HG03280 (cell line): ENCODE measurements around the gene GLI3.

Source experiments
- ATAC-seq: cut with Tn5 transposase; IDR thresholded peaks from one replicate; pipeline ENCODE4 v1.9.1; 2021; ENCODE audit warnings: mild to moderate bottlenecking, moderate library complexity; ENCODE audit not compliant: unreplicated experiment

Gene GLI3

DNA sequence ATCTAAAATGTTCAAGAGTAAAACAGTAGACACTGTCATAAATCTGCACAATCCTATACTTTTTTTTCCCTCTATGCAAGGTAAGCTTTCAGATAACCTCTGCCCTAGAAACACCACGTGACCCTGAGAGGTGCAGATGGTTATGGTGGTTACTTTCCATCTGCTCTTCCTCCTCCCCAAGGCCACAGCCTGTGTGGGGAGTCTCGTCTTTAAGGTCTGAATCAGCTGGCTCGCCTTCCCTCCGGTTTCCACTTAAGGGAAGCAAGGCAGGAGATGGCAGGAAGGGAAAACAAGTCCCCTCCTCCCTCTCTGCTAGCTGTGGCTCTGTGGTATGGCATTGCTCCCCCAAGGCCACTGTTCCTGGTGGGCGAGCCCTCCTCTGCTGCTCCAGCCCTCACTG is 181.8 kb downstream of the GLI3 start:
- no peak for ATAC-seq

DNA sequence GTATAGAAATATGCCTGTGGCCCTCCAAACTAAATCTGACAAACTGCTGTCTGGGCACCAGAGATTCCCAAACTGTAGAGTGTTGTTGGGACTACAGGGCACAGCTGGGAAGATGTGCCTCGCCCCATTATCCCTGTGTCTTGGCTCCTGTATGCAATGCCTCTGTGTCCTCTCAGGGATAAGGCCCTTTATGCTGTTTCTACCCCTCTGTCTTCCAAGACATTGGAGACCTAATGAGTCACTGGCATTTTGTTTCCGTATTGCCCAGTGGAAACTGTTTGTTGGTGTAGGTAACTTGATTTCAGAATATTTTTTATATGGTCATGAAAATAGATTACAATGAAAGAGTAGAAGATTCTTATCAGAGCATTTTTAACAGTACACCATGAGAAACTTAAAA is 183.2 kb downstream of the GLI3 start:
- no peak for ATAC-seq

DNA sequence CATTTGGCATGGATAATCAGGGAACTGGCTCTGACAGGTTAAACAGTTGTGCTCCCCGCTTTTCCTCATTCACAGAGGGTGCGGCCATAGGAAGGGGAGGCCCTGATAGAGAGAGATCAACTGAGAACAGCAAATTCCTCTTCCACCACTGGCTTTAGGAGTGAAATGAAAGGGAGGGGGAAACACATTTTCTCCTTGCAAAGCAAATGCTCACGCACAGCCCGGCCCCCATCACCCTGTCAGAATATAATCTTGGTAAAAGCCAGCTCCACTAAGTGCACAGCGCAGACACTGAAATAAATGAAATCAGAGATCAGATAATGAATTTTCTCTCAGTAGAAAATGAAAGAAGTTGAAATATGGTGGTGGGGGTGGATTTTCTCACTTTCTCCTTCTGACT is 187.2 kb downstream of the GLI3 start:
- no peak for ATAC-seq

DNA sequence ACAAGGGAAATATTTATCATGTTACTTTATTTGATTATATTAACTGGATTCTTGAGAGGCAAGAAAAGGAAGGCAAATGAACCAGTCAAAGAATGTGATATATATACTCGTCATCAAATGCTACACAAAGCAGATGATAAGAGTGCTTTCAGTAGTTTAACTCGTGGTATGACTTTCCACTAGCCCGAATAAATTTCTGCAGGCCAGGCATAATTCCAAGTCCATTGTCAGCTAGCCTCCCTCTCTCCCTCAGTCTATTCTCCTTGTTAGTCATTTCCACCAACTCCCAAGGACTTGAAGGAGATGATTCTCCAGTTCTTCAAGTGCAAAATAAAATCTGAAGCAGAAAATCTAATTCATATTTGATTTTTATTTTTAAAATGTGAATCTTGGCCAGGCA is 190.5 kb downstream of the GLI3 start:
- no peak for ATAC-seq

- no peak for ATAC-seq
Observed at GRCh38 chr7:42045961-42046360, 191.0 kb downstream of the GLI3 start.

DNA sequence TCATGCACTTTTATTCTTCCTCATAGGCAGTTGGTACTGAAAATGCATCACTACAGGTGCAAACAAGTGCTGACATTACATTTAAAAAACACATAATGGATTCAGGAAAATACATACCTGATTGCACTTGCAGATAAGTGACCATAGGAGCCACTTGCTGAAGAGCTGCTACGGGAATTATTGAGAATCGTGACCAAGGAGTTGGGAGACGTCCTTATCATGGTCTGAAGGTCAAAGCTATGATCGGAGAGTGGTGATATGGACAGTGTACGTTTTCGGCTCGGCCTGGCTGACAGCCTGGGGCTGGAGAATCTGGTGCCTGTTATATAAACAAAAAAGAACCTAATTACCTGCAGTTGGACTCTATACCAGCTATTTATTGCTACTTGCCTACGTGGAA is 197.1 kb downstream of the GLI3 start:
- ATAC-seq: no peak

DNA sequence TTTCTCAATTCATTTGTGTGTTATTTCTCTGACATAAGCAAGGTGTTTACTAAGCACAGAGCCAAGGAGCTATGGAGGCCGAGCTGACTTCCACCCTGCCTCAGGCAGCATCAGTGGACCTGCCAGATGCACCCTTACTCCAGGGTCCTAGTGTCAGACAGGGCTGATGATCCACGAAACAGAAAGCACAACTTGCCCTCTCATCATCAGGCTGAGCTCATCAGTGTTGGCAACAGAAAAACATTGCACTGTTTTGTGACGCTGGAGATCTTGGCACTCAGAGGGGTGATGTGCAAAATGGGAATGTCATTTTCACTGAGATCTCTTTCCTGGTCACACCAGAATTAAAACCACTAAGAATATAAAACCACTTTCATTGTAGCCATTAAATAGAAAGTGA is 201.8 kb downstream of the GLI3 start:
- no peak for ATAC-seq

- ATAC-seq: no peak
Observed at GRCh38 chr7:42033480-42033879, 203.5 kb downstream of the GLI3 start.

DNA sequence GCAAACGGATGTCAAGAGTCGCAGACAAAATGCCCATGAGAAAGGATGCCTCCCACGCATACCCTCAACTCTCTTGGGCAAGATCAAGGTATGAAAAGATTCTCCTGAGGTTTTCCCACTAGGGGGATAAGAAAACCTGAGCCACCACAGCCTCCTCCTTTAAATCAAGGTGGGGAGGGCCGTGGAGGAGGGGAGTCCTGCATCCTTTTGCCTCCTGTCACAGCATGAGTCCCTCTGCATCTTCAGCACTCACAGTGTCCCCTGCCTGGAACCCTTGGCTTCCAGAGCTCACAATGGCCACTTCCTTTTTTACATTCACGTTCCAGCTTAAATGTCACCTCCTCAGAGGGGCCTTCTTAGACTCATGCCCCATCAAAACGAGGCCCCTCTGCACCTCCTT is 207.6 kb downstream of the GLI3 start:
- no peak for ATAC-seq

- ATAC-seq: no peak
Observed at GRCh38 chr7:42027521-42027920, 209.5 kb downstream of the GLI3 start.

- no peak for ATAC-seq
Observed at GRCh38 chr7:42026622-42027197, 210.3 kb downstream of the GLI3 start.

GRCh38 chr7:42025635-42026375 is 211.2 kb downstream of the GLI3 start:
- ATAC-seq: no peak

DNA sequence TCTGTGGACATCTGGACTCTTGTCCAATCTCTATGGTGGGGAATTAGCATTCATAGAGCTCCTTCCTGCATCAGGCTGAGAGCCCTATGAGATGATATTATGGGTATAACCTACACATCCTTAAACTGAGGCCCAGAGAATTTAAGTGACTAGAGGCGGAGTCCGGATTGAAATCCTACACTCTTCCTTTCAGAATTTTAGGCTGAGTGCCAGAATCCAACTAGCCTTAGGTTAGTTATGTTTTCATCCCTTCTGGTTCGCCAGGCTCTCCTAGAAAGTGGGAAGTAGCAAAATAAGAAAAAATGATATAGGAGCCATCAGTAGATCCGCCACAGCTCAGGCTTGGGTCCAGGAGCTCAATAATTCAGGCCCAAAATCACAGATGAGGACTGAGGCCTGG is 212.5 kb downstream of the GLI3 start:
- ATAC-seq: no peak

DNA sequence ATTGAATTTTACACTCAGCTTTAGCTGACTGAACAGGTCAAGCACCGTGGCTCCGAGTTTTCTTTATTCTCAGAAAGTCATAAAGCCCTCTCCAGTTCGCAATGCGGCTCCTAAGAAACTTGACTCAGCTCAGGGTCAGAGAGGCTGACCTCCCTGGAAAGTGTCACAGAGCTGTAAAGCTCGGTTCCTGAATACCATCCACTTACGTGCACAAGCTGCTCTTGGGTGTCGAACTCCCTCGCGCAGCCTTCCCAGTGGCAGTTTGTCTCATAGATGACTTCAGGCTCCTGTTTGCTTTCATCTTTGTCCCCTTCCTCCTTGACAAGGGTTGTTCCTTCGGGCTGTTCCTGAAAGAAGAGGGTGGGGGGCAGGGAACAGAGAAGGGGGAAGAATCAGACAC is 213.7 kb downstream of the GLI3 start:
- ATAC-seq: no peak

DNA sequence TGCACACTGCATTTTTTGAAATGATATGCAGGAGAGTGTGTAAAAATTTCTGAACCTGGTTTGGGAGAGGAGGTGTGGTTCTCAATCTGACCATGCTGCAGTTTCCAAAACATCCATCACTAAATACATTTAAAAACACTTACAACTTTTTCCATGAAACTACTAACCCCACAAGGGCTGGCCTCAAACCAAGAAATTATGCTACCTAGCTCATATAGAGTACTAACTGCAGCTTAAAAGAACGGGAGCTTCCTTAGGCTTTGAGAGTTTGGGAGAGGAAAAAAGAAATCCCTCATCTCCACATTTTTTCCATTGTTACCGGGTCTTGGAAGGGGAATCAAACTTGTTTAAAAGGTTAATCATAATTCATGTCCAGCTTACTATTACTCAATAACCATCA is 214.2 kb downstream of the GLI3 start:
- ATAC-seq: no peak

GRCh38 chr7:42022056-42022455 is 215.0 kb downstream of the GLI3 start:
- no peak for ATAC-seq

GRCh38 chr7:42021631-42022030 is 215.4 kb downstream of the GLI3 start:
- no peak for ATAC-seq

DNA sequence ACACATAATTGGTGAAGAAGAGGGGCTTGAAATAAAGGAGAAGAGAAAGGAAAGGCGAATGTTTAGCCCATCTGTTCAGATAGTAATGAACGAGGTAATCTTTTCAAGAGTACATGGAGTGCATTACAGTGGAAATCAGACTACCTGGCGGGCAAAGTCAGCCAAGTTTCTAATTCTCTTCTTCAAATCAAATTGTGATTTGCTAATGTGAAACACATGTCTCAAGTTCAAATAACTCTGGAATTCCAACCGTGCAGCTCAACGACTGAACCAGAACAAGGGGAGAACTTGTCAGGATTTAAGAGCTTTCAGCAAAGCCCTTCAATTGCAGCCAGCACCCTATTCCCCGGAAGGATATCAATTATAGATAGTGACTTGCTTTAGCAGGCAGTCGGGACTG is 216.9 kb downstream of the GLI3 start:
- ATAC-seq: no peak

- ATAC-seq: no peak
Observed at GRCh38 chr7:42017349-42017986, 219.5 kb downstream of the GLI3 start.

- no peak for ATAC-seq
Observed at GRCh38 chr7:42016517-42016916, 220.5 kb downstream of the GLI3 start.

GRCh38 chr7:42014625-42015618 is 222.1 kb downstream of the GLI3 start:
- no peak for ATAC-seq
